GM18870 (cell line): Measurements from ENCODE around the gene SFRP4.

Experiments used
- ATAC-seq: cut with Tn5 transposase; IDR thresholded peaks from one replicate; pipeline ENCODE4 v1.9.1; 2021; ENCODE audit warnings: moderate library complexity; ENCODE audit not compliant: unreplicated experiment

Gene SFRP4

GRCh38 chr7:37925620-37926019 lies 9.0 kb upstream of the SFRP4 start:
- no peak for ATAC-seq

GRCh38 chr7:37924491-37925041 lies 7.9 kb upstream of the SFRP4 start:
- ATAC-seq, result no peak

- no peak for ATAC-seq
These were observed 7.4 kb upstream of the SFRP4 start for GRCh38 chr7:37923996-37924395.

GRCh38 chr7:37921876-37922275 lies 5.3 kb upstream of the SFRP4 start:
- no peak for ATAC-seq

GRCh38 chr7:37920849-37921805 lies 4.5 kb upstream of the SFRP4 start:
- peak; percentile 39 for ATAC-seq

- ATAC-seq, result peak; percentile 48
These were observed 3.8 kb upstream of the SFRP4 start, which contains the start of gene EPDR1 for GRCh38 chr7:37920305-37920848. Gene EPDR1 (plus strand): TSS chr7:37920640. CDS start chr7:37920940, 300 bp downstream.

- ATAC-seq, result no peak
These were observed 1.9 kb upstream of the SFRP4 start for GRCh38 chr7:37918526-37918925.

GRCh38 chr7:37916017-37916672 lies 472 bp downstream of the SFRP4 start:
- no peak for ATAC-seq

- ATAC-seq, result peak; percentile 59
These were observed 1.2 kb downstream of the SFRP4 start for GRCh38 chr7:37915438-37915837.

- no peak for ATAC-seq
These were observed 3.9 kb downstream of the SFRP4 start for GRCh38 chr7:37912756-37913155.

- ATAC-seq, result no peak
These were observed 8.3 kb downstream of the SFRP4 start for GRCh38 chr7:37908221-37908788.

- ATAC-seq, result no peak
These were observed 14.6 kb downstream of the SFRP4 start for GRCh38 chr7:37901890-37902524.

GRCh38 chr7:37901236-37901827 lies 15.3 kb downstream of the SFRP4 start:
- no peak for ATAC-seq

GRCh38 chr7:37899712-37900247 lies 16.8 kb downstream of the SFRP4 start:
- no peak for ATAC-seq

GRCh38 chr7:37894671-37895070 lies 21.9 kb downstream of the SFRP4 start:
- no peak for ATAC-seq

- ATAC-seq, result no peak
These were observed 23.3 kb downstream of the SFRP4 start for GRCh38 chr7:37893359-37893758.

- no peak for ATAC-seq
These were observed 34.5 kb downstream of the SFRP4 start for GRCh38 chr7:37882086-37882485.
